Measurements from ENCODE around the gene GNG7.
"Not testable (repeated sequence)": the region's sequence is repeated elsewhere in the genome, so short reads cannot be mapped to it uniquely, and the experiment has no call there.

The GNG7 gene

DNA sequence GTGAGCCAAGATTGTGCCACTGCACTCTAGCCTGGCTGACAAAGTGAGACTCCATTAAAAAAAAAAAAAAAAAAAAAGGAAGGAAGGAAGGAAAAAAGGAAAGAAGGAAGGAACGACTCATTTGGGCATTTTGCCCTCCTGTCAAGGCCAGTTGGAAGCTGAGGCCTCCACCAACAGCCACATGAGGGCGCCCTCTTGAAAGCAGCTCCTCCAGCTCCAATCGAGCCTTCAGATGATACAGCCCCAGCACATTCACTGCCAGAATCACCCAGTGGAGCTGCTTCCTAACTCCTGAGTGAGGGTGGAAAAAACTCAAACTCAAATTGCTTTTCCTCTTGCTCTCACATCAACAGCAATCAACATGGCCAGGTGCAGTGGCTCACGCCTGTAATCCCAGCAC, 40.9 kb downstream of the GNG7 start:
- peak; percentile 6 for DNase-seq (ENCODE audit: low read depth)
- TF ChIP-seq, protein P1, sequence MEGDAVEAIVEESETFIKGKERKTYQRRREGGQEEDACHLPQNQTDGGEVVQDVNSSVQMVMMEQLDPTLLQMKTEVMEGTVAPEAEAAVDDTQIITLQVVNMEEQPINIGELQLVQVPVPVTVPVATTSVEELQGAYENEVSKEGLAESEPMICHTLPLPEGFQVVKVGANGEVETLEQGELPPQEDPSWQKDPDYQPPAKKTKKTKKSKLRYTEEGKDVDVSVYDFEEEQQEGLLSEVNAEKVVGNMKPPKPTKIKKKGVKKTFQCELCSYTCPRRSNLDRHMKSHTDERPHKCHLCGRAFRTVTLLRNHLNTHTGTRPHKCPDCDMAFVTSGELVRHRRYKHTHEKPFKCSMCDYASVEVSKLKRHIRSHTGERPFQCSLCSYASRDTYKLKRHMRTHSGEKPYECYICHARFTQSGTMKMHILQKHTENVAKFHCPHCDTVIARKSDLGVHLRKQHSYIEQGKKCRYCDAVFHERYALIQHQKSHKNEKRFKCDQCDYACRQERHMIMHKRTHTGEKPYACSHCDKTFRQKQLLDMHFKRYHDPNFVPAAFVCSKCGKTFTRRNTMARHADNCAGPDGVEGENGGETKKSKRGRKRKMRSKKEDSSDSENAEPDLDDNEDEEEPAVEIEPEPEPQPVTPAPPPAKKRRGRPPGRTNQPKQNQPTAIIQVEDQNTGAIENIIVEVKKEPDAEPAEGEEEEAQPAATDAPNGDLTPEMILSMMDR (conservative IDR thresholded peaks at IDR 0.05; ENCODE audit: low read depth, low read length) = peak; percentile 29

DNA sequence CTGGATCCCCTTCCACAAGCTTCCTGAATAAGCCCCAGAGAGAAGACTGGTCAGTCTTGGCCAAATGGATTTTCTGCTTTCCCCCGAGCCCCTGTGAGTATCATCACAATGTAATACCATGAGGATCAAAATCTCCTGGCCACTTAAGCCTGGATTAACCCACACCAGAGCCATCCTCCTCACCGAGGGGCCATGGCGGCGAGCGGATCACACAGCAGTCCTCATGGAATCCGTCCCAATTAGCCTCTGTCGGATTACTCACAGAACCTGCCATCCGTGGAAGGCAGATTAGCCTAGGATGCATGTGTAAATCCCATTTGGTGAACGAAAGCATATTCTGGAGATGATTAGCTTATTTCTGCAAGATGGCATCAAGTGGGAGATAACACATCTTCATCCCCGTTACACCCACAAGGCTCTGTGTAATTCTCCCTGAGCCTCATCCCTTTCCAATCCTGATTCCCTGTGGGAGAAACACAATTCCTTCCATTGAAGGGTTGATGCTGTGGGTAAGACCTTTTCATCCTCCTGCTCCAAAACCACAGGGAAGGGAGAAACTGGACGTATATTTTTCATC, 42.5 kb downstream of the GNG7 start:
- TF ChIP-seq, protein P1 (conservative IDR thresholded peaks at IDR 0.05; ENCODE audit: low read depth, low read length) = no peak
- DNase-seq (ENCODE audit: low read depth) = no peak

More for the DNA sequence above, 40.9 kb downstream of the GNG7 start:
- H3K4me3 ChIP-seq (ENCODE audit: low read depth, low read length) = no peak overlapping the region

DNA sequence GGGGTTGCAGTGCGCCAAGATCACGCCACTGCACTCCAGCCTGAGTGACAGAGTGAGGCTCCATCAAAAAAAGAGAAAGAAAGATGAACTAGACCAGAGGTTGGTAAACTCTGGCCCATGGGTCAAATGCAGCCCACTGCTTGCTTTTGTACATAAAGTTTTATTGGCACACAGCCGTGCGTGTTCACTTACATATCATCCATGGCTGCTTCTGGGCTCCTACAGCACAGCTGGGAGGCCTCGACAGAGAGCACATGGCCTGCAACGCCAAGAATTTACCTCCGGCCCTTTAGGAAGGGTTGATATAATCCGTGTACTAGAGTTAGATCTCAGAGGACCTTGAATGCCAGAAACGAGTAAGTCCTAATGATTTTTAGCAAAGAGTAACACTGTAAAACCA, 46.0 kb downstream of the GNG7 start:
- no peak overlapping the region for H3K4me3 ChIP-seq (ENCODE audit: low read depth, low read length)
- no peak for DNase-seq (ENCODE audit: low read depth)
- TF ChIP-seq, protein P1 (conservative IDR thresholded peaks at IDR 0.05; ENCODE audit: low read depth, low read length) = no peak

More for the DNA sequence above, 42.5 kb downstream of the GNG7 start:
- no peak overlapping the region for H3K4me3 ChIP-seq (ENCODE audit: low read depth, low read length)

DNA sequence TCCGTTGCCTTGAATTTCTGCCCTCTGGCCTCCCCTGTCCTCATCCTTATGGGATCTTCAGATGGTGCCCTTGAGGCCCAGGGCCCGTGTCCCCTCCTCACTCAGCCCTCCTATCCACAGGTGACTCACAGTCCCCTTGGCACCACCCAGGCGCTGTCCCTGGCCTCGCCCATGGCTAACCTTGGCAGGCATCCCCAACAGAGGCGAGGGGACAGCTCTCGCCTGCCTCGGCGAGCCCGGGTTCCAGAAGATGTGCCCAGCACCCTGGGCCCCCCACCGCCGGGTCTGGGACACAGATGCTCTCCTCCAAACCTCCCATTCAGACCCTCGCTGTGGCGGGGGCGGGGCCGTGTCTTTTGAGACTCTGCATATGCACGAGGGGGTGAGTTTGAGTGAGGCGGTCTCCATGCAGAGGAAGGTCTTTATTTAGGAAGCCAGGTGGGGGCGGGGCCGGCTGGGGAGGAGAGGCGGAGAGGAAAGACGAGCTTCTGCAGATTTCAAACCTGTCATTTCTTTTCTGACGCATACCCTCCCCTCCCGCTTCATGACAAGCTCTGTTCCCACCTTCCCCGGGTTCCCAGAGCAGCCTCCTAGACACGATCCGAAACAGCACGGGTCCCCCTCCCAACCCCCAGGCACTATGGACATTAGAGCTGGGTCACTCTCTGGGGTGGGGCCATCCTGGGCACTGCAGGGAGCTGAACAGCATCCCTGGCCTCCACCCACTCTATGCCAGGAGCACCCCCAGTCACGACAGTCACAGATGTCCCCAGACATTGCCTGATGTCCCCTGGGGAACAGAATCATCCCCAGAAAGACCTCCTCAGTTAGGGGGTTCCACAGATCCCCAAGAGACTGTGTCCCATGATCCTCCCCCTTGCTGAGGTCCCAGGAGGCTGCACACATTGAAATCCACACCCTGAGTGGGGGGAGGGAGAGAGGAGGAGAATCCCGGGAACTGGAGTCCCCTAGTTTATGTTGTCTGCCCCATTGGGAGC, 48.5 kb downstream of the GNG7 start:
- H3K4me3 ChIP-seq (ENCODE audit: low read depth, low read length) = no peak overlapping the region
- TF ChIP-seq, protein P1 (conservative IDR thresholded peaks at IDR 0.05; ENCODE audit: low read depth, low read length) = no peak
- no peak for DNase-seq (ENCODE audit: low read depth)

DNA sequence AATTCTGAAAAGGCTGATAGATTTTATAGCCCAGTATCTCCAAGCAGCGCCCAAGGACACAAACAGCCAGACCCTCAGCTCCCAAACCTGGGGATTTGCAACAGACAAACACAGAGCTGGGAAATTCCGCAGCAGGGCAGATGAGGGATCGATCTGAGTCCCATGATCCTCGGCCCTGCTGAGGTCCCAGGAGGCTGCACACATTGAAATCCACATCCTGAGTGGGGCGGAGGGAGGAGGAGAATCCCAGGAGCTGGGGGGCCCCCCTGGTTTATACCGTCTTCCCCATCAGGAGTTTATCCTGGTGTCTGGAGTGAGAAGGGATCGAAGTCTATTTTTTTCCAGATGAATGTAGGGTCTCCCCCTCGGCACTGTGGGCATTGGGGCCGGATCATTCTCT, 49.3 kb downstream of the GNG7 start:
- H3K4me3 ChIP-seq (ENCODE audit: low read depth, low read length) = no peak overlapping the region
- TF ChIP-seq, protein P1 (conservative IDR thresholded peaks at IDR 0.05; ENCODE audit: low read depth, low read length) = no peak
- no peak for DNase-seq (ENCODE audit: low read depth)

DNA sequence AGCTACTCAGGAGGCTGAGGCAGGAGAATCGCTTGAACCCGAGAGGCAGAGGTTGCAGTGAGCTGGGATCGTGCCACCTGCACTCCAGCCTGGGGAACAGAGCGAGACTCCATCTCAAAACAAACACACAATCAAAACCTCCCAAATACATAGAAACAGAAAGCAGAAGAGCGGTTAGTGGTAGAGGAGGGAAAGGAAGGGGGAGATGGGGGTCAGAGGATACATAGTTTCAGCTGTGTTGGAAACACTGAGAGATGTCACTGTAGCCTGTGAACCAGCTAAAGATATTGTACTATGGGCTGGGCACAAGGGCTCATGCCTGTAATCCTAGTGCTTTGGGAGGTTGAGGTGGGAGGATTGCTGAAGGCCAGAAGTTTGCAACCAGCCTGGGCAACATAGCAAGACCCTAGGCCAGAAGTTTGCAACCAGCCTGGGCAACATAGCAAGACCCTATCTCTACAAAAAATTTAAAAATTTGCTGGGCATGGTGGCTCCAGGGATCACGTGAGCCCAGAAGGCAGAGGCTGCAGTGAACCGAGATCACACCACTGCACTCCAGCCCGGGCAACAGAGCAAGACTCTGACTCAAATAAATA, 49.9 kb downstream of the GNG7 start:
- TF ChIP-seq, protein P1 (conservative IDR thresholded peaks at IDR 0.05; ENCODE audit: low read depth, low read length) = no peak
- no peak overlapping the region for H3K4me3 ChIP-seq (ENCODE audit: low read depth, low read length)

DNA sequence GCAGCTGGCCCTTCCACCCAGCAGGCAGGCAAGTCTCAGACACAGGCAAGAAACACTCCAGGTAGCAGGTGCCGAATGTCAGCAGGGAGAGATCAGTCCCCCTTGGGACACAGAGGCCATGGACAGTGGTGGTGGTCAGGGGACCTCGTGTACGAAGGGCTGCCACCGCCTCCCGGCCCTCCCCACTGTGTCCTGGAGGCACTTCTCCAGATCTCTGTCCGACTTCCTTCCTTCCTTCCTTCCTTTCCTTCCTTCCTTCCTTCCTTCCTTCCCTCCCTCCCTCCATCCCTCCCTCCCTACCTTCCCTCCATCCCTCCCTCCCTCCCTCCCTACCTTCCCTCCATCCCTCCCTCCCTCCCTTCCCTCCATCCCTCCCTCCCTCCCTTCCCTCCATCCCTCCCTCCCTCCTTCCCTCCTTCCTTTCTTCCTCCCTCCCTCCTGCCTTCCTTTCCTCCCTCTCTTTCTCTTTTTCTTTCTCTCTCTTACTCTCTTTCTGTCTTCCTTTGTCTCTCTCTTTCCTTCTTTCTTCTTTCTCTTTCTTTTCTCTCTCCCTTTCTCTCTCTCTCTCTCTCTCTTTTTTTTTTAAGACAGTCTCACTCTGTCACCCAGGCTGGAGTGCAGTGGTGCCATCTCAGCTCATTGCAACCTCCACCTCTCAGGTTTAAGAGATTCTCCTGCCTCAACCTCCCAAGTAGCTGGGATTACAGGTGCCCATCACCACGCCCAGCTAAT, 51.3 kb downstream of the GNG7 start:
- H3K4me3 ChIP-seq (ENCODE audit: low read depth, low read length); DNase-seq (ENCODE audit: low read depth): not testable (repeated sequence)

More for the DNA sequence above, 49.9 kb downstream of the GNG7 start:
- DNase-seq (ENCODE audit: low read depth) = no peak
